ENCODE measurements around the gene PYROXD2.

PYROXD2 gene

DNA sequence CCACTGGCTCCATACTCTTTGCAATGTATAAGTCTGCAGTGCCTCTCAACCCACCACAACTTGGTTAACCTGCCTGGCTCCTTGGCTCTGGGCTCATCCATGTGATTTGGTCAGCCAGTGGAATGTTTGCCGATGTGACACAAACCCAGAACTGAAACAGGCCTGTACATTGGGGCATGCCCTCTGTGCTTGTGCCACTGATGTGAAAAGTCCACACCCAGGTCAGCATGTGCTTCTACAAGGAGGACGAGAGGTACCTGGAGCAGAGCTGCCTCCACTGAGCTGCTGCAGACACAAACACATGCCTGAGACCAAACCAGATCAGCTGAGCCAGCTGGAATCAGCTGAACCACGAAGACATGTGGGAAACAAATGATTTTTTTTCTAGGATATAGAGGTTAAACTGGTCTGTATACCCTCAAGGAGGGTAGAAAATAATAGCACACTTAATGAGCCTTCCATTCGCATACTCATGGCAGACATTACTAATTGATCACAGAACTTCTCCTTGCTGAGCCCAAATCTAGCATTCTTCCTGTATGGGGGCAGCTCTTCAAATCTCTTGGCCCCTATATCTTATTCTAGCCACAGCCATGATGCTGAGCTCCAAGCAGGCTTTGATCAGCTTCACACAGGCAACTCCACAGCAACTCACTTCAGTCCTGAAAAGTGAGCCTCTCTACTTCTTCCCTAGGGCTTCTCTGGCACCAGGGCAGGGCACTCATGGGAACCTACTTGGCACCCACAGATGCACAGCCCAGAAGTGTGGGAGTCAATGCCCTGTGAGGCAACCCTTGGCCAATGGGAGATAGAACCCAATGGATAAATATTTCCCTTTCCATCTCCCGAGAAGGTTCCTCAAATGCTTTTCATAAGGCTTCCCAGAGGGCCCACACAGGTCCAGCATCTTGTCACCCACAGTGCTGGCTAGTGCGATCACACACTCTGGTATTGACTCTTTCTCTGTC, 18.6 kb downstream of the PYROXD2 start:
- TF ChIP-seq, protein P1, sequence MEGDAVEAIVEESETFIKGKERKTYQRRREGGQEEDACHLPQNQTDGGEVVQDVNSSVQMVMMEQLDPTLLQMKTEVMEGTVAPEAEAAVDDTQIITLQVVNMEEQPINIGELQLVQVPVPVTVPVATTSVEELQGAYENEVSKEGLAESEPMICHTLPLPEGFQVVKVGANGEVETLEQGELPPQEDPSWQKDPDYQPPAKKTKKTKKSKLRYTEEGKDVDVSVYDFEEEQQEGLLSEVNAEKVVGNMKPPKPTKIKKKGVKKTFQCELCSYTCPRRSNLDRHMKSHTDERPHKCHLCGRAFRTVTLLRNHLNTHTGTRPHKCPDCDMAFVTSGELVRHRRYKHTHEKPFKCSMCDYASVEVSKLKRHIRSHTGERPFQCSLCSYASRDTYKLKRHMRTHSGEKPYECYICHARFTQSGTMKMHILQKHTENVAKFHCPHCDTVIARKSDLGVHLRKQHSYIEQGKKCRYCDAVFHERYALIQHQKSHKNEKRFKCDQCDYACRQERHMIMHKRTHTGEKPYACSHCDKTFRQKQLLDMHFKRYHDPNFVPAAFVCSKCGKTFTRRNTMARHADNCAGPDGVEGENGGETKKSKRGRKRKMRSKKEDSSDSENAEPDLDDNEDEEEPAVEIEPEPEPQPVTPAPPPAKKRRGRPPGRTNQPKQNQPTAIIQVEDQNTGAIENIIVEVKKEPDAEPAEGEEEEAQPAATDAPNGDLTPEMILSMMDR (IDR thresholded peaks at IDR 0.05; ENCODE audit: low read depth, low read length), result no peak
- no peaks in the 10 kb centered on the region for H3K9me3 ChIP-seq
- H3K27me3 ChIP-seq, result no peaks in the 10 kb centered on the region
- H3K4me3 ChIP-seq (ENCODE audit: low read depth, low read length), result no peak overlapping the region
- DNase-seq, result no peak
- no peaks in the 10 kb centered on the region for H3K4me1 ChIP-seq
- H3K36me3 ChIP-seq, result no peaks in the 10 kb centered on the region

DNA sequence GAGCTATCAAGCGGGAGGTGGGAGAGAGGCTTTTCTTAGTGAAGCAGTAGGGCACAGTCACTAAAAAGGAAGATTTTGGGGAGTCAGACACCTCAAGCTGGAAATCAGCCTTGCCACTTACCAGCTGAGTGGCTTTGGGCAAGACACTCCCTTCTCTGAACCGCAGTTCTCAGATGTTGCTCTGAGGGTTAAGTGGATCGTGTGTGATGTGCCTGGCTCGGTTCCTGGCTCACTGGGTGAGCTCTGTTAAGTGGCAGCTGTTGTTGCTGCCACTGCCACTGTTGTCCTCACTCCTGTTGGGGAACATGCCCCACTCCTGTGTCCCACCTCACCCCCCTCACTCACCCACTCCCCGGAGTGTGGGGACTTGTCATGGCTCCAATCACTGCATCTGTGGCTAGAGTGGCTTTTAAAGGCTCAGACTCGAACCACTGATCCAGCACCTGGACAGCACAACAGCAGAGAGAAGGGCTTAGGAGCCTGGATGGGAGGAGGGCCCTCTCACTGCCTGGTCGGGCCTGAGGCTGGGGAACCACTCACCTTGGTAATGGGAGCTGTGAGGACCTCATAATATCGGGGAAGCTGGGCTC, 20.0 kb downstream of the PYROXD2 start:
- TF ChIP-seq, protein P1 (IDR thresholded peaks at IDR 0.05; ENCODE audit: low read depth, low read length), result no peak
- no peaks in the 10 kb centered on the region for H3K36me3 ChIP-seq
- no peaks in the 10 kb centered on the region for H3K4me1 ChIP-seq
- no peak overlapping the region for H3K4me3 ChIP-seq (ENCODE audit: low read depth, low read length)
- DNase-seq, result no peak
- H3K27me3 ChIP-seq, result no peaks in the 10 kb centered on the region
- H3K9me3 ChIP-seq, result no peaks in the 10 kb centered on the region

DNA sequence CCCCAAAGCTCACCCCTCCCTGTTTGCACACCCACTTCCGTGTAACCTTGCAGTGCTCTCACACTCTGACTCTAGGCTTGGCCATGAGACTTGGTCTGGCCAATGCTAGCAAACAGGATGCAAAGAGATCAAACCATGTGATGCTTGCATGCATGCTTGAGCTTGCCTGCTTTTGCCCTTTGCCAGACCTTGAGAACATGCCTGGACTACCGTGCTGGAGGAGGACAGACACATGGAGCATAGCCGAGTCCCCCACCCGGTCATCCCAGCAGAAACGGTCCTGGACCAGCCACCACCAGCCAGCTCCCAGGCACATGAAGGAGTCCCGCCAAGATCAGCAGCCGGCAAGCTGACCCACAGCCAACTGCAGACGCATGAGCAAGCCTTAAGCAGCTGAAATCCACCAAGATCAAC, 23.4 kb downstream of the PYROXD2 start:
- TF ChIP-seq, protein P1 (IDR thresholded peaks at IDR 0.05; ENCODE audit: low read depth, low read length), result no peak
- no peaks in the 10 kb centered on the region for H3K36me3 ChIP-seq
- no peaks in the 10 kb centered on the region for H3K27me3 ChIP-seq
- DNase-seq, result no peak
- no peaks in the 10 kb centered on the region for H3K9me3 ChIP-seq
- no peak overlapping the region for H3K4me3 ChIP-seq (ENCODE audit: low read depth, low read length)
- H3K4me1 ChIP-seq, result no peaks in the 10 kb centered on the region

DNA sequence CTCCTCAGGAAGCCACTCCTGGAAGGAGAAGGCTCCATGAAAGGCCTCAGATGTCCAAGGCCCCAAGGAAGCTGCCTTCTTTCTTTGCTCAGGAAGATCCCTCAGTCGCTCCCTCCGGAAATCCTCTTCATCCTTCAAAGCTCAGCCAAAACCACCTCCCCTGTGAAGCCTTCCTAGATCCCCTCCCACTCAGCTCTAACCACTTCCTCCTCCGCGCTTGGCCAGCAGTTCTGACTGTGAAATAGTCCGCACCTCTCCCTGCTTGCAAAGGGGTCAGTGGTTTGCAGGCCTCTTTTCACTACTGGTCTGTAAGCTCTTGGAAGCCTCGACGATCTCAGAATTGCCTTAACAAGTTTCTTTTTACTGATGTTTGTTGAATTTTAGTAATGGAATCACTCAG, 23.9 kb downstream of the PYROXD2 start:
- no peaks in the 10 kb centered on the region for H3K36me3 ChIP-seq
- H3K4me1 ChIP-seq, result no peaks in the 10 kb centered on the region
- no peak overlapping the region for H3K4me3 ChIP-seq (ENCODE audit: low read depth, low read length)
- H3K9me3 ChIP-seq, result no peaks in the 10 kb centered on the region
- DNase-seq, result no peak
- TF ChIP-seq, protein P1 (IDR thresholded peaks at IDR 0.05; ENCODE audit: low read depth, low read length), result no peak
- no peaks in the 10 kb centered on the region for H3K27me3 ChIP-seq

DNA sequence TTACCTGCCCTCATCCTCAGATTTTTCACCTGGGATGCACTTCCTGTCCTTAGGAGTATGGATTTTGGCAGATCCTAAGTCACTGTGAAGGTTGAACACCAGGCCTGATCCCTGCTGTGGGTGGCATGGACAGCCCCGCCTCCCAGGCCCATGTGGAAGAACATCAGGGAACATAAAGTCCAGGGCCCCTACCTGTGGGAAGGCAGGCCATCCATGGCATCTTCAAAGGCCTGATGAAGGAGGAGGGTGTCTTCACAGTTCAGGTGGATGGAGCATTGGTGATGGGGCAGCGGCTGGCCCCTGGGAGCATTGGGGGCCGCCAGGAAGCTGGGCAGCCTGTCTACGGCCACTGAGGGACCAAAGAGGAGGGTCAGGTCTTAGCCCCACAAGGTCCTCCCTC, 24.6 kb downstream of the PYROXD2 start:
- TF ChIP-seq, protein P1 (IDR thresholded peaks at IDR 0.05; ENCODE audit: low read depth, low read length), result no peak
- H3K27me3 ChIP-seq, result no peaks in the 10 kb centered on the region

DNA sequence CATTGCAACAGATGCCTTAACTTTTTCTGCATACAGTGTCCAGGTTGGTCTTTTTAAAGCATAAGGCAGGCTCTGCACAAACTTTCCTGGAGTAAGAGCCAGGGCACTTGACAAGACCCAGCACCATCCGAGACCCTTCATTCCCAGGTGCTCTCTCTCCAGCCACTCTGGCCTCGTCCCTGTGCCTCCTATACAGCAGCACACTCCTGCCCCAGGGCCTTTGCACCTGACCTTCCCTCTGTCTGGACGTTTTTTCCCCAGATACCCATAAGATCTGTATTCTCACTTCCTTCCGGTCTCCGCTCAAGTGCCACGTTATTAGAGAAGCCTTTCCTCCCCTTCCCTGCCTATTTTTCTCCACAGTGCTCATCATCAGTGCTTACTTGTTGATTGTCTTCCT, 25.6 kb downstream of the PYROXD2 start:
- Histone ChIP-seq H3K27me3 (no peaks in the 10 kb centered on the region), H3K36me3 (no peaks in the 10 kb centered on the region), H3K4me3 (ENCODE audit: low read depth, low read length) (no peak overlapping the region), H3K4me1 (no peaks in the 10 kb centered on the region), H3K9me3 (no peaks in the 10 kb centered on the region)
- TF ChIP-seq, protein P1 (IDR thresholded peaks at IDR 0.05; ENCODE audit: low read depth, low read length), result no peak
- no peak for DNase-seq

More for the DNA sequence above, 24.6 kb downstream of the PYROXD2 start:
- no peaks in the 10 kb centered on the region for H3K4me1 ChIP-seq
- H3K36me3 ChIP-seq, result no peaks in the 10 kb centered on the region
- DNase-seq, result no peak
- no peaks in the 10 kb centered on the region for H3K9me3 ChIP-seq
- H3K4me3 ChIP-seq (ENCODE audit: low read depth, low read length), result no peak overlapping the region
